Islet precursor cell (in vitro differentiated cells): Measurements from ENCODE around the gene STK26.
A peak's percentile ranks its signal among the peaks of the same experiment; 100 is the strongest.
"Not testable (repeated sequence)": the region's sequence is repeated elsewhere in the genome, so short reads cannot be mapped to it uniquely, and the experiment has no call there.

ENCODE experiments used
- DNase-seq: peaks from one replicate; pipeline ENCODE4 v3.0.0-alpha.2; 2018

STK26 gene

GRCh38 chrX:132022967-132023895, at the start of gene STK26:
STK26 (plus strand) TSS chrX:132023302; CDS start chrX:132023618, 316 bp downstream.
- DNase-seq: peak; percentile 92

- no peak for DNase-seq
Measured at GRCh38 chrX:131975851-131976250, 47.3 kb upstream of the STK26 start.

- DNase-seq: no peak
Measured at GRCh38 chrX:131977619-131978018, 45.5 kb upstream of the STK26 start.

DNA sequence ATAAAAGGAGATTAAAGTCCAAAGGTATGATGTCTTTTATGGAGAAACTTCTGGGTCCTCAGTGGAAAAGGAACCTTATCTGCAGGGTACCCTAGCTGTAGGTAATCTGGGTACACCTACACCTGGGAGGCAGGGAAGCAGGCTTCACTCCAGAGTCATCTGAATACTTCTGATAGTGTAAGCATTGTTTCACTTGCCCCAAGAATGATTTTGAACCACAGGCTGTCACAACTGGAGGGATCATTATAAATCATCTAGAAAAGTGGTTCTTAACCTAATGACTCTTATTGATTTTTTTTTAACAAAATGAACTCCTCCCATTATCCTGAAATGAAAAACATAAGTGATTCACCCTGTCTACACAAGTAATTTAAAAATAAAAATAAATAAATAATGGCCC, 44.0 kb upstream of the STK26 start:
- DNase-seq: no peak

DNA sequence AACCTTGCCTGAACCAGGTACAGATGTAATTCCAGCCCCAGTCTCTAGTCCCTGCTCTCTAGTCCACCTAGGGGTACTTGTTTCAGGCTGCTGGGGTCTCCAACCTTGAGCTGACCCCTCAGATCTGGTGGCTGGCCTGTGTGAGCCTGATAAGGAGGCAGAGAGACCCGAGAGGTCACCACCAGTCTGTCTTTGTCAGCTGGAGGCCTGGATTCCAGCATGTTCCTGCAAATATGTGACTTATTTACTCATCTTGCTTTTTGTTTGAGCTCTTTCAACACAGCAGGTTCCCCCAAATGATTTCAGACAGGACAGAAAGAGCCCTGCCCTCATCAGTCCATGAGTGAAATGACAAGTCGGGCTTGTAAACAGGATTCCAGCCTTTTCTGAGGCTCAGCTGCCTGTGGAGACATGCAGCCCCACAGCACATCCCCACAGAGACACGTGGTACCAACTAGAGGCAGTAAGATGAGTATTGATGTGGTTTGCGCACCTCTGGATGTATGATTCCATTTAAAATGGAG, 37.5 kb upstream of the STK26 start:
- peak; percentile 61 for DNase-seq

GRCh38 chrX:131987252-131987651, 35.9 kb upstream of the STK26 start:
- DNase-seq: no peak

GRCh38 chrX:131988236-131988635, 34.9 kb upstream of the STK26 start:
- no peak for DNase-seq

- peak; percentile 51 for DNase-seq
Measured at GRCh38 chrX:132001127-132001526, 22.0 kb upstream of the STK26 start.

GRCh38 chrX:132004728-132005127, 18.4 kb upstream of the STK26 start:
- DNase-seq: peak; percentile 54

DNA sequence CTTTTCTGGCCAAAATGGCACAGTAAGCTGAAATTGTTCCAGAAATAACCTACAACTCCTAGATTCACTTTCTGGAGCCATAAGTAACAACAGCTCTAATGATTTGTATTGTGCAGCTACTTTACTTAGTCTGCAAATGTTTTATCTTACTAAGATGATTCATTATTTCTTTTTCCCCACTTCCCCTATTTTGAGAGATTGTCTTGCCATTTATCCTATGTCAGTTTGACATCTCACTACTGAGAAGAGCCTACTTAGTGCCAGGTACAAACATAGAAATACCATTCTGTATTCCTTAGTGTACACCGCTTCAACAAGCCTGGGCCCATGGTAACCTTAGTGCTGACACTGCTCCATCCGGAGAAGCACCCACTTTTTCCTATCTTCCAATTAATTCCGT, 13.8 kb upstream of the STK26 start:
- DNase-seq: no peak

DNA sequence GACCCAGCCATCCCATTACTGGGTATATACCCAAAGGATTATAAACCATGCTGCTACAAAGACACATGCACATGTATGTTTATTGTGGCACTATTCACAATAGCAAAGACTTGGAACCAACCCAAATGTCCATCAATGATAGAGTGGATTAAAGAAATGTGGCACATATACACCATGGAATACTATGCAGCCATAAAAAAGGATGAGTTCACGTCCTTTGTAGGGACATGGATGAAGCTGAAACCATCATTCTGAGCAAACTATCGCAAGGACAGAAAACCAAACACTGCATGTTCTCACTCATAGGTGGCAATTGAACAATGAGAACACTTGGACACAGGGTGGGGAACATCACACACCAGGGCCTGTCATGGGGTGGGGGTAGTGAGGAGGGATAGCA, 12.9 kb upstream of the STK26 start:
- DNase-seq: not testable (repeated sequence)

DNA sequence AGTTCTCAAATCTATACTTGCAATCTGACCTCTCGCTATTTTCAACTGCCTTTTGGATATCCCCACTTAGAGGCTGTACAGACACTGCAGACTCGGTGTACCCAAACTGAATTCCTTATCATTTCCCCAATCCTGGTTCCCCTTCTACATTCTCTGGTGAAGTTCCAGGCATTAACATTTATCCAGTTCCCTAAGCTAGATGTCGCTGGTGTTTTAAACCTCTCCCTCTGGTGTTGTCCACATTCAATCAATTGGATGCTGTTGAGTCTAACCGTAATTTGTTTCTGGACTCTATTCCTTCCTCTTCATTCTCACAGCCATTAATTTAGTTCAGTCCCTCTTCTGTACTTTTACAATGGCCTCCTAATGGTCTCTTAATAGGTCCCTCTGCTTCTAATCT, 7.2 kb upstream of the STK26 start:
- no peak for DNase-seq

GRCh38 chrX:132016628-132017430, 6.3 kb upstream of the STK26 start:
- no peak for DNase-seq

DNA sequence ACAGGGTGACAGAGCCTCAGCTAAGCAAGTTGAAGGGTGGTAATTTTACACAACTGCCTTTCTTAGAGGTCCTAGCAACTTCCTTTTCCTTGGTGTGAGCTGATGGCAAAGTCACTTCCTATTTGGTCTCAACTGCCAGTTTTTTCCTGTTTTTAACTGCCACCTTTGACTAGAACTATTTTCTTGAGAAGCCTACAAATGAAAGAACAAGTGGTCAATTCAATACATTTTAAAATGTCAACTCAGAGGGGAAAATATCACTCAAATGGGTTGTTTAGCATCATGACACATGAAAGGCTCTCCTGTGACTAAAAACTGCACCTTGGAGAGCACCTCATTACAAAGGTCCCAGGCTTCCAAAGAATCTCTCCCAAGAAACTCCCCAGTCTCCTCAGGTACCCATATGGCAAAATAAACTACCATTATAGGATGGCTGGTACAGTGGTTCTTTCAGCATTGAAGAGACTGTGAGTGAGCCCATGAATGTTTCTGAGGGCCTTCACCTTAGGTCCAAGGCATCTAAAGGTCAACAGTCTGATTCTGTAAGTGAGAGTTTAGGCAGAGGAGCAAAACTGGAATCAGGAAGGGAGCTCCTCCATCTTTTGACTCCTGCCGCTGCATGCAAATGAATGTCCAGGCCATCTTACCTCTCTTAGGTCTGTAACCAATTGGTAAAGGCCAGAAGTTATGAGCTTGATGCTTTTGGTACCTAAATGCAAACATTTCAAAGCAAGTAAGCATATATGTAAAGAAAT, 5.5 kb upstream of the STK26 start:
- no peak for DNase-seq

DNA sequence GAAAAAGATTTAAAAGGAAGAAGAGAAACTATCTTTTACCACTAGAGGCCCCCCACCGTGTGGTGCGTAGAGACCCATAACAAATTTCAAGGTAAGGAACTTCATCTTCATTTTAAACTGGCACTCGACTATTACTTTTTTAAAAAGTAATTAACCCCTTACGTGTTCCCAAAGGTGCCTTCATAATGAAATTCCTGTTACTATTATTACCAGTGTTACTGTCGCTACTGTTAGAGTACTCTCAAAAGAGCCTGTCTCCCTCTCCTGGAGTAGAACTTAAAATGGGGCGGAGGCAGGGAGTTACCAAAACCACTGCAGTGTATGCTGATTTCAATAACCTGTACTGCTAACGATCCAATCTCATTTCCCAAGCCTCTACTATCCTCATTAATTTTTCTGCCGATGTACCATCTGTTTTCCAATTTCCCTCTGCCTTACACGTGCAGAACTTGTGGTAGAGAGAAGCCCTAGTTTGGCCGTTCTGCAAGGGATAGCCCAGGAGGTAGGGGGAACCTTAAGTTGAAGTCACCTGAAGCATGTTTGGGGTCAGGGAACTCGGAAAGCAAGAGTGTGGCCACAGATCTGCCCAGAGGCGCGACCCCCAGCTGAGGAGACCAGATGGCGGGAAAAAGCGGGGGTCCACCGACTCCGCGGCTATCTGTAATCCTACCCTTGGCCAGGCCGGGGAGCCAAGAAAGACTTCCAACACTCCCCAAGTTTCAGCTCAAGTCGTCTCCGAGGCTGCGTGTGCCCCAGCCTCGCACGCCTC, 720 bp upstream of the STK26 start:
- no peak for DNase-seq

DNA sequence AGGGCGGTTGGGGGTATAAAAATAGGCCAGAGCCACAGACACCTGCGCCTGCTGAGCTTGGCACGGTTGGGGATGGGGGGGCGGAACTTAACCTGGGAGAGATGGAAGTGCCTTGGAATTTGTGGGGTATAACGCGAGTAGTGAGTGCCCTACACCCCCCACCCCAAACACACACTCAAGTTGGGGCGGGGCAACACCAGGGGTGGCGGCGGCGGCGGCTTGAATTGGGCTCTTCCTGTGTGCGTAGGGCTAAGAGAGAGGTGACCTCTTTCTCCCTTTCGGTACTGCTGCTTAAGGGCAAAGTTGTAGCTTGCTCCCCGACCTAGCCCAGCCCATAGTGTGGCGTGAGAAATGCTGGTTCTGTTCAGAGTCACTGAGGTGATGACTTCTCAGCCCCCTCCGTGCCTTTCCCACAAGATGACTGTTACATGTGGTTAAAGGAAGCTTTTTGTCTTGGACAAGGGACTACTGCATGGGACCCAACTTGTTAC, 839 bp downstream of the STK26 start:
- peak; percentile 66 for DNase-seq

GRCh38 chrX:132025041-132025440, 1.9 kb downstream of the STK26 start:
- DNase-seq: no peak

GRCh38 chrX:132030264-132030663, 7.2 kb downstream of the STK26 start:
- no peak for DNase-seq

GRCh38 chrX:132031867-132032266, 8.8 kb downstream of the STK26 start:
- DNase-seq: no peak

GRCh38 chrX:132033166-132033565, 10.1 kb downstream of the STK26 start:
- no peak for DNase-seq

- no peak for DNase-seq
Measured at GRCh38 chrX:132034648-132035047, 11.5 kb downstream of the STK26 start.

DNA sequence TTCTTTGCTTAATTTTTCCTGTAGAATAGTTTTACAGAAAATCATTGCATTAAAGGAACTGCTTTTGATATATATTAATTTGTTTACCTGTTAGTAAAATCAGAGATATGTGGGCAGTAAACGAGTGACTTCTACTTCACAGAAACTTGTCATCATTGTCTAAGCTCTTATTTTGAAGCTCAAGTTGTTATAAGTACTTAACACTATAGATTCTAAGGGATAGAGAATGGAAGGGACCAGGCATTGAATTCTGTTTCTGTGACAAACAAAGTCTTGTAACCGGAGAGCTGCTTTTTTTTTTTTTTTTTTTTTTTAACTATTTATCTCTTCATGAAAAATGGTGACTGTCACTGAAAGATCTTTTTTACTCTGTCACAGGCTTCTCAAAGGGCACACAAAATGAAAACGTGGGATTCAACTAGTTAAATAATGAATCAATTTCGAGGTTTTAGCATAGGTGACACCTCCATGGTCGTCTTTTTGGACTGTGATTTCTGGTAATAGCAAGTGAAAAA, 14.4 kb downstream of the STK26 start:
- DNase-seq: no peak
